PC-3 (cell line): ENCODE data around the gene MRPL48. TPM values are rescaled to one million over a fixed set of nuclear protein-coding genes. Genes with fewer than 3 reads are reported as not detected.
A peak's percentile ranks its signal among the peaks of the same experiment; 100 is the strongest.

Experiments
- ATAC-seq: fragments of 200-7000 bp; cut with Tn5 transposase; 2 replicates; pipeline ENCODE4 v1.9.1; 2020; ENCODE audit warnings: mild to moderate bottlenecking, moderate library complexity
- BruUV-seq: library from RNA; stranded (reverse); fragments of 400-500 nt; replicated peaks from 2 replicates; lab custom pipeline; 2021; lab: Mats Ljungman, UMichigan
- CTCF ChIA-PET: fragments of 300-600 bp; sonication (Branson Sonifier 250); formaldehyde crosslinking; loops from one replicate; lab custom pipeline; 2022; ENCODE audit warnings: antibody characterized with exemption; lab: Charles Lee
- POLR2A ChIA-PET: fragments of 300-600 bp; sonication (Branson Sonifier 250); formaldehyde crosslinking; loops from one replicate; lab custom pipeline; 2022; ENCODE audit warnings: antibody characterized with exemption; ENCODE audit not compliant: unreplicated experiment; lab: Charles Lee
- DNase-seq: peaks from one replicate; pipeline ENCODE4 v3.0.0-alpha.2; 2015
- H2AFZ ChIP-seq: fragments of 300-600 bp; sonication (generic); 2 replicates; pipeline ENCODE4 v1.6.0; 2016; ENCODE audit warnings: antibody characterized with exemption, low read length
- H3F3A ChIP-seq: fragments of 300-600 bp; sonication (generic); one replicate; pipeline ENCODE4 v1.6.0; 2017; ENCODE audit warnings: antibody characterized with exemption, low read length, control low read depth, mild to moderate bottlenecking; ENCODE audit not compliant: unreplicated experiment
- H3K27ac ChIP-seq: fragments of 300-600 bp; sonication (generic); 2 replicates; pipeline ENCODE4 v1.5.1; 2016; ENCODE audit warnings: mild to moderate bottlenecking, low read length
- H3K27me3 ChIP-seq: fragments of 300-600 bp; sonication (generic); 2 replicates; pipeline ENCODE4 v1.6.1; 2016; ENCODE audit warnings: low read length, mixed read lengths
- H3K36me3 ChIP-seq: fragments of 300-600 bp; sonication (generic); 2 replicates; pipeline ENCODE4 v1.6.1; 2016; ENCODE audit warnings: low read depth, mixed run types, low read length, mixed read lengths
- H3K4me1 ChIP-seq: fragments of 300-600 bp; sonication (generic); 2 replicates; pipeline ENCODE4 v1.5.1; 2016; ENCODE audit warnings: low read length; ENCODE audit not compliant: insufficient read depth
- H3K4me2 ChIP-seq: fragments of 300-600 bp; sonication (generic); 2 replicates; pipeline ENCODE4 v1.6.0; 2016; ENCODE audit warnings: low read length
- H3K4me3 ChIP-seq: fragments of 300-600 bp; sonication (generic); 2 replicates; pipeline ENCODE4 v1.5.1; 2016; ENCODE audit warnings: mild to moderate bottlenecking, low read length, mixed read lengths
- H3K79me2 ChIP-seq: fragments of 300-600 bp; sonication (generic); 2 replicates; pipeline ENCODE4 v1.6.1; 2017; ENCODE audit warnings: low read length, mixed read lengths
- H3K9ac ChIP-seq: fragments of 300-600 bp; sonication (generic); 2 replicates; pipeline ENCODE4 v1.6.0; 2016; ENCODE audit warnings: mild to moderate bottlenecking, low read length
- H3K9me2 ChIP-seq: fragments of 300-600 bp; sonication (generic); replicated peaks from 2 replicates; pipeline ENCODE4 v1.6.1; 2016; ENCODE audit warnings: mixed run types, low read length, mixed read lengths
- H3K9me3 ChIP-seq: fragments of 300-600 bp; sonication (generic); 2 replicates; pipeline ENCODE4 v1.6.1; 2016; ENCODE audit warnings: low read length, mixed read lengths
- H4K20me1 ChIP-seq: fragments of 300-600 bp; sonication (generic); 2 replicates; pipeline ENCODE4 v1.6.1; 2016; ENCODE audit warnings: low read length, mixed read lengths
- EZH2 ChIP-seq: fragments of 300-600 bp; sonication (generic); IDR thresholded peaks from one replicate; pipeline ENCODE4 v1.6.1; 2017; ENCODE audit warnings: antibody characterized with exemption, mild to moderate bottlenecking, low read length; ENCODE audit not compliant: unreplicated experiment
- EZH2phosphoT487 ChIP-seq: fragments of 300-600 bp; sonication (generic); IDR thresholded peaks from 2 replicates; pipeline ENCODE4 v1.6.1; 2018; ENCODE audit warnings: mild to moderate bottlenecking, antibody characterized with exemption, low read length, borderline replicate concordance
- intact Hi-C: fragments of 100-400 bp; cut with micrococcal nuclease; formaldehyde crosslinking; loops from 2 replicates; pipeline ENCODE4 v1.9.0; 2023
- total RNA-seq: library from RNA; depleted of rRNA; stranded (reverse); fragments of >200 nt; gene quantifications from 2 replicates; pipeline ENCODE4 v1.2.3, GENCODE V29; 2014
- TF ChIP-seq, protein P1 (sequence below): fragments of 300-600 bp; sonication (generic); conservative IDR thresholded peaks from 2 replicates; pipeline ENCODE4 v1.5.1; 2017; ENCODE audit warnings: antibody characterized with exemption, low read depth, mild to moderate bottlenecking, low read length

The MRPL48 gene
- total RNA-seq, 1 experiment from 2014 or later = 80.8 TPM

DNA sequence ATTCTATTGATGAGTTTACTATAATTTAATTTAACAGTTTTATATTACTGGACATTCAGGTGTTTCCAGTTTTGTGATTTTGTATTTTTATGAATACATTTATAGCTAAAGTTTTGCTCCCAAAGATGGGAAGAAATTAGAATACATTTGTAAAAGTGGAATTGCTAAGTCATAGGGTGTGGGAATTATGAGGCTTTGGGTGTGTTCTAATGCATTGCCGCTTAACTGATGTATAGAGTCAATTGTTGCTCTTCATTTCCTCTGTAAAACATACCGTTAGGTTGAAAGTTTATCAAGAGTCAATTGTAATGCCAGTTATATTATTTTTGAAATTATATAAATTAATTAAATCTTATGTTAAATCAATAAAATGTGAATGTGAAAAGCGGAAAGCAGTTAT is 105.4 kb downstream of the MRPL48 start:
- H3K4me1 ChIP-seq = peaks cover 34% of the 10 kb centered on the region
- no peak overlapping the region for H2AFZ ChIP-seq
- no peaks in the 10 kb centered on the region for H3K9me2 ChIP-seq
- no peak overlapping the region for H3K4me2 ChIP-seq
- H3K27me3 ChIP-seq = no peaks in the 10 kb centered on the region
- H3K9ac ChIP-seq = no peak overlapping the region
- POLR2A ChIA-PET = no interaction called here
- no peak for TF ChIP-seq EZH2
- TF ChIP-seq, protein P1, sequence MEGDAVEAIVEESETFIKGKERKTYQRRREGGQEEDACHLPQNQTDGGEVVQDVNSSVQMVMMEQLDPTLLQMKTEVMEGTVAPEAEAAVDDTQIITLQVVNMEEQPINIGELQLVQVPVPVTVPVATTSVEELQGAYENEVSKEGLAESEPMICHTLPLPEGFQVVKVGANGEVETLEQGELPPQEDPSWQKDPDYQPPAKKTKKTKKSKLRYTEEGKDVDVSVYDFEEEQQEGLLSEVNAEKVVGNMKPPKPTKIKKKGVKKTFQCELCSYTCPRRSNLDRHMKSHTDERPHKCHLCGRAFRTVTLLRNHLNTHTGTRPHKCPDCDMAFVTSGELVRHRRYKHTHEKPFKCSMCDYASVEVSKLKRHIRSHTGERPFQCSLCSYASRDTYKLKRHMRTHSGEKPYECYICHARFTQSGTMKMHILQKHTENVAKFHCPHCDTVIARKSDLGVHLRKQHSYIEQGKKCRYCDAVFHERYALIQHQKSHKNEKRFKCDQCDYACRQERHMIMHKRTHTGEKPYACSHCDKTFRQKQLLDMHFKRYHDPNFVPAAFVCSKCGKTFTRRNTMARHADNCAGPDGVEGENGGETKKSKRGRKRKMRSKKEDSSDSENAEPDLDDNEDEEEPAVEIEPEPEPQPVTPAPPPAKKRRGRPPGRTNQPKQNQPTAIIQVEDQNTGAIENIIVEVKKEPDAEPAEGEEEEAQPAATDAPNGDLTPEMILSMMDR = no peak
- no peak for TF ChIP-seq EZH2phosphoT487
- DNase-seq (no peak), ATAC-seq (no peak)
- H4K20me1 ChIP-seq = no peaks in the 10 kb centered on the region
- no peak overlapping the region for H3K4me3 ChIP-seq
- no peak overlapping the region for H3K27ac ChIP-seq
- H3K9me3 ChIP-seq = no peaks in the 10 kb centered on the region
- no peaks in the 10 kb centered on the region for H3K79me2 ChIP-seq
- intact Hi-C loops = no loop called here
- no TSS peak for BruUV-seq
- CTCF ChIA-PET = no interaction called here
- H3F3A ChIP-seq = no peaks in the 10 kb centered on the region
- peaks cover 4% of the 10 kb centered on the region; the same call in 1 of the 2 replicates for H3K36me3 ChIP-seq

DNA sequence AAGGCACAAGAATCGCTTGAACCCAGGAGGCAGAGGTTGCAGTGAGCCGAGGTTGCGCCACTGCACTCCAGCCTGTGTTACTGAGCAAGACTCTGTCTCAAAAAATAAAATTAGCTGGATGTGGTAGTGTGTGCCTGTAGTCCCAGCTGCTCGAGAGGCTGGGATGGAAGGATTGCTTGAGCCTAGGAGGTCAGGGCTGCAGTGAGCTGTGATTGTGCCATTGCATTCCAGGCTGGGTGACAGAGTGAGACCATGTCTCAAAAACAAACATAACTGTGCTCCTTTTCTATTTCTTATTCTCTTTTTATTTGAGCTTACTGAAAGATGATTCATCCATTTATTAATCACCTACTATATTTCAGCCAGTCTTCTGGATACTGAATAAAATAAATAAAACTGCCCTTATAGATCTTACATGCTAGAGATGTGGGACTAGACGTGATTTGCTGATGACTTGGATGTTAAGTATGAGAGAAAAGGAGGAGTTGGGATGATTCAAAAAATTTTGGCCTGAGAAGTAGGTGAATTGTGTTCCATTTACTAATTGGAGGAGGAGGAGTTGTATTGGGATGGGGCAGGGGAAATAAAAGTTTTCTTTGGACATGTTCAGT is 107.2 kb downstream of the MRPL48 start:
- no peak overlapping the region for H2AFZ ChIP-seq
- ATAC-seq (peak; percentile 90), DNase-seq (peak; percentile 73)
- H3K4me2 ChIP-seq = peak overlapping the region; percentile 39
- H3K4me1 ChIP-seq = peaks cover 20% of the 10 kb centered on the region
- H3K27ac ChIP-seq = peak overlapping the region; percentile 35
- no peaks in the 10 kb centered on the region for H3K27me3 ChIP-seq
- H3F3A ChIP-seq = no peaks in the 10 kb centered on the region
- POLR2A ChIA-PET = no interaction called here
- H3K9me3 ChIP-seq = no peaks in the 10 kb centered on the region
- no TSS peak for BruUV-seq
- intact Hi-C loops = no loop called here
- TF ChIP-seq EZH2 (no peak), EZH2phosphoT487 (no peak)
- TF ChIP-seq, protein P1 = no peak
- peaks cover 5% of the 10 kb centered on the region; the same call in 1 of the 2 replicates for H3K36me3 ChIP-seq
- H3K4me3 ChIP-seq = no peak overlapping the region
- no peaks in the 10 kb centered on the region for H4K20me1 ChIP-seq
- no peak overlapping the region for H3K9ac ChIP-seq
- H3K79me2 ChIP-seq = no peaks in the 10 kb centered on the region
- H3K9me2 ChIP-seq = no peaks in the 10 kb centered on the region
- CTCF ChIA-PET = no interaction called here

DNA sequence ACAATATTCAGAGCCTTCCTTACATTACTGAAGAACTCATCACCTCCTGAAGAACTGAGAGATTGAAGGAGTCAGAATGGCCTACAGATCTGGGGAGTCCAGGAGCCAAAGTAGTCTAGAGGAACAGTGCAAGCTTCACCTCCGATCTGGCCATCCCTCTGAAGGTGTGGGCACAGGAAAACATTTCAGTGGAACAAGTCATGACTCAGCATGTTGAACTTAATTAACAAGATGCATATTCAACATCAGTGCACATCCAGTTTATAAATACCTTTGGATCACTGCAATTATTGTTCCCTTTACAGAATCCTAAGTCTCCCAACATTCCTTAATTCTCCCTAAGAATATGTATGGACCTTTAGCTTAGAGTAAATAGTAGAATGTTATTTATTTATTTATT is 114.6 kb downstream of the MRPL48 start:
- no TSS peak for BruUV-seq

More for the DNA sequence above, 114.6 kb downstream of the MRPL48 start:
- ATAC-seq = no peak
- peaks cover 13% of the 10 kb centered on the region; the same call in 1 of the 2 replicates for H3K36me3 ChIP-seq
- no peaks in the 10 kb centered on the region for H4K20me1 ChIP-seq
- H3K4me1 ChIP-seq = peaks cover 7% of the 10 kb centered on the region
- no peaks in the 10 kb centered on the region for H3K9me2 ChIP-seq
- no peaks in the 10 kb centered on the region for H3K79me2 ChIP-seq
- no peak for TF ChIP-seq EZH2phosphoT487
- TF ChIP-seq EZH2 = no peak
- TF ChIP-seq, protein P1 = no peak
- H3K27me3 ChIP-seq = no peaks in the 10 kb centered on the region
- intact Hi-C loops = no loop called here
- CTCF ChIA-PET = no interaction called here
- POLR2A ChIA-PET = no interaction called here
- no peak overlapping the region for H3K27ac ChIP-seq
- H3F3A ChIP-seq = no peaks in the 10 kb centered on the region
- DNase-seq = no peak
- H3K9ac ChIP-seq = no peak overlapping the region
- no peak overlapping the region for H3K4me3 ChIP-seq
- no peaks in the 10 kb centered on the region for H3K9me3 ChIP-seq
- H3K4me2 ChIP-seq = no peak overlapping the region
- no peak overlapping the region for H2AFZ ChIP-seq
